Measurements from ENCODE around the gene TBC1D25. TPM values are rescaled to one million over a fixed set of nuclear protein-coding genes. Genes with fewer than 3 reads are reported as not detected.
"Not testable (repeated sequence)": the region's sequence is repeated elsewhere in the genome, so short reads cannot be mapped to it uniquely, and the experiment has no call there.

Gene TBC1D25
- total RNA-seq, 2 donors from 2014 or later, result 13.0 to 15.0 TPM

DNA sequence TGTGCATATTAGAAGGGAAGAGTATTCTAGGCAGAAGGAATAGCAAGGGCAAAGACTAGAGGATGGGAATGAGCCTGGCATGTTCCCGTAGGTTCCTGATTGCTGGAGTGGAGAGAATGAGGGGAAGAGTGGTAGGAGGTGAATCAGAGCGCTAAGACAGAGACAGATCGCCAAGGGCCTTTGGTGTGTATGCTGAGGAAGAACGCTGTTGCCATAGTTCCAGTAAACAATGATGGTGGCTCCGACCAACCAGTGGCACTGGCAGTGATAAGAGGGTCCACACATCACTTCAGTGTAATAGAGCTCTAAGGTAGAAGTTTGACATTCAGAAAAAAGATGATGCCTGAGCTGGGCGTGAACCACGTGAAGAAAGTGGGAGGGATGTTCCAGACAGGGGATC, 966 bp downstream of the TBC1D25 start:
- intact Hi-C loops (cut with DNase I), result no loop called here
- DNase-seq (ENCODE audit: low spot score), result no peak

DNA sequence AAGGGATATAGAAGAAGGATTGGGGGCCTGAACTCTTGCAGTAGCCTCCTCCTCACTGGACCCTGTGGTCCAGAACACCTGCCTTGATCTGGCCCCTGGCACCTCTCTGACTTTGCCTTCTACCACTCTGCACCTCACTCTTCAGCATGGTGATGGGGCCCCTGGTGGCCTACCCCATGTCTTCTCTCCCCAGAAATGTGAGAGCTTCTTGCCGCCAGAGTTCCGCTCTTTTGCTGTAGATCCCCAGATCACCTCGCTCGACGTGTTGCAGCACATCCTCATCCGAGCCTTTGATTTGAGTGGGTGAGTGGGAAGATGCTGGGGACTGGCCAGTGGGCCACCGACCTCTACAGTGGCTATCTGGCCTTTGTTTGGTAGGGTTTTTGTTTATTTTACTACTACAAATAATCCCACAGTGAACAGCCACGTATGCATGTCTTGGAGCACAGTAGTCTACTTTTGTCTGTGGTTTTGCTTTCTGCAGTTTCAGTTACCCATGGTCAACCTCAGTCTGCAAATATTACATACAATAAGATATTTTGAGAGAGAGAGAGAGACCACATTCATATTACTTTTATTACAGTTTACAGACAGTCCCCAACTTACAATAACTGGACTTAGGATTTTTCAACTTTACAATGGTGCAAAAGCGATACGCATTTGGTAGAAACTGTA, 1.8 kb downstream of the TBC1D25 start:
- DNase-seq (ENCODE audit: low spot score), result no peak
- intact Hi-C loops (cut with DNase I), result no loop called here

DNA sequence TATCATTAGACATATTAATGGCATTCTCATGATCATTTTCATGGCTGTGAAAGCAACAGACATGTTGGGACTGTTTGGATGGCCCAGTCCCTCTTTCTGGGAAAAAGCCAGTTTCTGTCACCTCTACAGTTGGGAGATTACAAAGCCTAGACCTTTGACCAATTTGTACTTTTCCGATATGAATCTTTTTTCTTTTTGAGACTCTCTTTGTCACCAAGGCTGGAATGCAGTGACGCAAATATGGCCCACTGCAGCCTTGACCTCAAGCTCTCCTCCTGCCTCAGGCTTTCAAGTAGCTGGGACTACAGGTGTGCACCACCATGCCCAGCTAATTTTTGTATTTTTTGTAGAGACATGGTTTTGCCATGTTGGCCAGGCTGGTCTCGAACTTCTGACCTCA, 9.4 kb downstream of the TBC1D25 start:
- intact Hi-C loops (cut with DNase I), result no loop called here
- DNase-seq (ENCODE audit: low spot score), result no peak

DNA sequence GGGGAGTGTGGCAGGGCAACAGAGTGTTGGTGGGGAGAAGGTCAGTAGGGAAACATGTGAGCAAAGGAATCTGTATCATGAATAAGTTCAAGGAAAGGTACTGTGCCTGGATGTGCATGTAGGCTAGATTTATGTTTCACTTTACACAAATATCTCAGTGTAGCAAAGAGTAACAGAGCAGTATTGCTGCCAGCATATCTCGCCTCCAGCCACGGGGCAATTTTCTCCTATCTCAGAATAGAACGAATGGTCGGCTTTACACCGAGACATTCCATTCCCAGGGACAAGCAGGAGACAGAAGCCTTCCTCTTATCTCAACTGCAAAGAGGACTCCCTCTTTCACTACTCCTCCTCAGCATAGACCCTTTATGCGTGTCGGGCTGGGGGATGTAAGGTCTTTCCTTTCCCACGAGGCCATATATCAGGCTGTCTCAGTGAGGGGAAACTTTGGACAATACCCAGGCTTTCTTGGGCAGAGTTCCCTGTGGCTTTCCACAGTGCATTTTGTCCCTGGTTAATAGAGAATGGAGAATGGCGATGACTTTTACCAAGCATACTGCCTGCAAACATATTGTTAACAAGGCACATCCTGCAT, 16.3 kb downstream of the TBC1D25 start:
- intact Hi-C loops (cut with DNase I), result not testable (repeated sequence)
- peak; percentile 5 for DNase-seq (ENCODE audit: low spot score)

DNA sequence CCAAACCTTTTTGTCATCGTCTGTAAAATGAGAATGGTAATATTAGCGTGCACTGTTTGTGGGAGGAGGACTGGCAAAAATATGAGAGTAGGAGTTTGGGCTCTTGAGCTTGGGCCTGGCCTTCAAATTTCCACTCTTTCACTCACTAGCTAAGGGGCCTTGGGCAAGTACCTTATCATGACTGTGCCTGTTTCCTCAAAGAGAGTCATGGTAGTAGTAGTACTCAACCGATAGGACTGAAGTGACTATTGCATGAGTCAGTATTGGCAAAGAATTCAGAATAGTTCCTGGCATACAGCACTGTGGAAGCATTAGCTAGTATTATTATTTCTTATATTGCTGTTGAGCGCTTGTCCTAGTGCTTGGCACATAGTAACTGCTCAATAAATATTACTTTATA, 18.8 kb downstream of the TBC1D25 start:
- DNase-seq (ENCODE audit: low spot score), result no peak
- intact Hi-C loops (cut with DNase I), result no loop called here

DNA sequence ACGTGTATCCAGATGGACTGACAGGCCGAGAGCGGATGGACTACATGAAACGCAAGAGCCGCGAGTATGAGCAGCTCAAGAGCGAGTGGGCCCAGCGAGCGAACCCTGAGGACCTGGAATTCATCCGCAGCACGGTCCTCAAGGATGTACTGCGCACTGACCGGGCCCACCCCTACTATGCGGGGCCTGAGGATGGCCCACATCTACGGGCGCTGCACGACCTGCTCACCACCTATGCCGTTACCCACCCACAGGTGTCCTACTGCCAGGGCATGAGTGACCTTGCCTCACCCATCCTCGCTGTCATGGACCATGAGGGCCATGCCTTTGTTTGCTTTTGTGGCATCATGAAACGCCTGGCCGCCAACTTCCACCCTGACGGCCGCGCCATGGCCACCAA, 20.1 kb downstream of the TBC1D25 start:
- intact Hi-C loops (cut with DNase I), result no loop called here

DNA sequence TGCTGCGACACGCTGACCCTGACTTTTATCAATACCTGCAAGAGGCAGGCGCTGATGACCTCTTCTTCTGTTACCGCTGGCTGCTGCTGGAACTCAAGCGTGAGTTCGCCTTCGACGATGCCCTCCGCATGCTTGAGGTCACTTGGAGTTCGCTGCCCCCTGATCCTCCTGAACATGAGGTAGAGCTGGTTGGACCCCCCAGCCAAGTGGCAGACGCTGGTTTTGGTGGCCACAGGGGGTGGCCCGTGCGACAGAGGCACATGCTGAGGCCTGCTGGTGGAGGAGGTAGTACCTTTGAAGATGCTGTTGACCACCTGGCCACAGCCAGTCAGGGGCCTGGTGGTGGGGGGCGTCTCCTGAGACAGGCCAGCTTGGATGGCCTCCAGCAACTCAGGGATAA, 20.5 kb downstream of the TBC1D25 start:
- DNase-seq (ENCODE audit: low spot score), result no peak
- intact Hi-C loops (cut with DNase I), result no loop called here

More for the DNA sequence above, 20.1 kb downstream of the TBC1D25 start:
- no peak for DNase-seq (ENCODE audit: low spot score)

DNA sequence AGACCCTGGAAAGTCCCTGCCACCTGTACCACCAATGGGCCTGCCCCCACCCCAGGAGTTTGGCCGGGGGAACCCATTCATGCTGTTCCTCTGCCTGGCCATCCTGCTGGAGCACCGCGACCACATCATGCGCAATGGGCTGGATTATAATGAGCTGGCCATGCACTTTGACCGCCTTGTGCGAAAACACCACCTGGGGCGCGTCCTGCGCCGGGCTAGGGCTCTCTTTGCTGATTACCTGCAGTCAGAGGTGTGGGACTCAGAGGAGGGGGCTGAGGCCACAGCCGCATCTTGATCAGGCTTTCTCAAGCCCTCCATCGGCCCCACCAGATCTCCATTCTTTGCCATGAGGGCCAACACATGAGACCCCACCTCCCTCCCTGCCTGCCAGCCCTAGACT, 21.2 kb downstream of the TBC1D25 start:
- intact Hi-C loops (cut with DNase I), result no loop called here

DNA sequence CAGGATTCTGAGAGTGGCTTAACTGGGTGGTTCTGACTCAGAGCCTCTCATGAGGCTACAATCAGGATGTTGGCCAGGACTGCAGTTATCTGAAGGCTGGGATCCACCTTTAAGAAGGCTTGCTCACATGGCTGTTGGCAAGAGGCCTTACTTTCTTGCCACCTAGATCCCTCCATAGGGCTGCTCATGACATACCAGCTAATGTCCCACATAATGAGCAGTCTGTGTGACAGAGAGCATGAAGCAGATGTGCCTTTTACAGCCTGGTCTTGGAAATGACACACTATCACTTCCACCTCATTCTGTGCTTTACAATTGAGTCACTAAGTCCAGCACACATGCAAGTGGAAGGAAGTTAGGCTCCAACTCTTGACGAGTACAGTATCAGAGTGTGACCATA, 30.4 kb downstream of the TBC1D25 start:
- no peak for DNase-seq (ENCODE audit: low spot score)
- intact Hi-C loops (cut with DNase I), result no loop called here

More for the DNA sequence above, 21.2 kb downstream of the TBC1D25 start:
- no peak for DNase-seq (ENCODE audit: low spot score)

DNA sequence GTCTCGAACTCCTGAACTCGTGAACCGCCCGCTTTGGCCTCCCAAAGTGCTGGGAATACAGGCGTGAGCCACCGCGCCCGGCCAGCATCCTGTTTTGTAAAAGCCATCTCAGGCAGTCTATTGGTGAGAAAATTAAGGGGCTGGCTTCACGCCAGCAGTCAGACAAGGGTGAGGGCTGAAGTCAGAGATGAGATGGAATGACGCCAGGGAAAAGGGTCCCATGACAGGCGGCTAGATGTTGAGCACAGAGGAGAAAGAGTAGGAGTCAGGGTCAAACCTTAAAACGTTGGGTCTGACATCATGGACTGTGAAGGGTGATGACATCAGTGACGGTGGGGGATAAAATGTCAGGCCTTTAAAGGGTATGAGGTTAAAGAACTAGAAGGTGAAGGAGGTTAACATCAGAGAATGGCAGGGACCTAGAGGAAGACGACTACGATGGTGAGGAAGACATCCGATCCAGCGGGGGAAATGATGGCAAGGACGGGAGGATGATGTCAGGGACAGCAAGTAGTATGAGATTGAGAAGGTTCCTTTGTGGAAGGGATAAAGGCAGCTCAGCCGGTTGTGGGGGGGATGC, 34.3 kb downstream of the TBC1D25 start:
- DNase-seq (ENCODE audit: low spot score), result peak; percentile 88
- intact Hi-C loops (cut with DNase I), result no loop called here

DNA sequence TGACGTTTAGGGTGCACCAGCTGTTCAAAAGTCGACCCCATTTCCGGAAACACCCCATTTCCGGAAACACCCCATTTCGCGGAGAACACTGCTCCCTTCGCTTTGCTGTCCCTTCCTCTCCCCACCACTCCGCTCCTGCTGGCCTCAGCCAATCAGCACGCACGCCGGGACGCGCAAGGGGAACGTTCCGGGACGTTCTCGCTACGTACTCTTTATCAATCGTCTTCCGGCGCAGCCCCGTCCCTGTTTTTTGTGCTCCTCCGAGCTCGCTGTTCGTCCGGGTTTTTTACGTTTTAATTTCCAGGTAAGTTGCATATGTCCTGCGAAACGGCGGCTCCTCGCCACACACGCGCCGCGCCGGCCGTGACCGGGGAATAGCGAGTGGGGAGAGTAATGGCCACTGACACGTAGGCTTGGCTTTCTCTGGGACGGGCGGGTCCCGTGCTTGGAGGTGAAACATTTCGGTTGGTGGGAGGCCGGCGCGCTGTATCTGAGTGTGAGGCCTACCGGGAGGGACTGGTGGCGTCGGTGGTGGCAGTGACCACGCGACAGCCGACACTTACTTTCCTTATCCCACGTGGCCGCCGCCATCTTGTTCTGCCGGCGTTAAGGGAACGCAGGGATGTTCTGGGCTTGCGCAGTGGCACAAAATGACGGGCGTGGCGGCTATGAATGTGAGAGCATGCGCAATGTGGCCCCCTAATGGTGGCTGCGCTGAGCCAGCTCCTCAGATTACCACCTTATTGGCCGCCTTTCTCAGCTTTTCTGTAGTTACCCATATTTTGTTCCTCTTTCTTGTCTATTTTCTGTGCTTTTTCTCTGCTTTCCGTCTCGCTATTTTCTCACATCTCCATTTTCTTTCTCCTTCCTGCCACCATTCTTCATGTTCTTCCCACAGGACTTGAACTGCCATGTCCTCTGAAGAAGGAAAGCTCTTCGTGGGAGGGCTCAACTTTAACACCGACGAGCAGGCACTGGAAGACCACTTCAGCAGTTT, 35.1 kb downstream of the TBC1D25 start, which contains the start of gene RBM3:
TSS of gene RBM3 (plus strand) at position 215 of the 997 bp plus-strand sequence. CDS start at position 912, 697 bp downstream.
- peak; percentile 98 for DNase-seq (ENCODE audit: low spot score)
- intact Hi-C loops (cut with DNase I), result no loop called here

DNA sequence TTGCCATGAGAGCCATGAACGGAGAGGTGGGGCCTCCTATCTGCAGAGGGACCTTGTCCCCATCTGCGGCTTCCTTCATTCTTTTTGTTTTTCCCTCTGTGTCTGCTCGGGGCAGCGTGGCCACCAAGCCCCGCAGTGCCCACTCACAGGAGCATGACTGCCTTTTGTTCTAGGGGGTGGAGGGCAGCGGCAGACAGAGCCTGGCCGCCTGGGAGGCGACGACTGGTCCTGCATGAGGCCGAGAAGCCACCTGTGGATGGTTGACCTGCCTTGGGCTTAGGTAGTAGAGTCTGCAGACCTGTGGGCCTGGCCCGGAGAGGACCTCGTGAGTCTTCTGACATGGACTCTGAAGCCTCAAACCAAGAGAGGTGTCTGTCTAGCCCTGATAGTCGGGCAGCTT, 36.1 kb downstream of the TBC1D25 start:
- intact Hi-C loops (cut with DNase I), result no loop called here
- DNase-seq (ENCODE audit: low spot score), result no peak

DNA sequence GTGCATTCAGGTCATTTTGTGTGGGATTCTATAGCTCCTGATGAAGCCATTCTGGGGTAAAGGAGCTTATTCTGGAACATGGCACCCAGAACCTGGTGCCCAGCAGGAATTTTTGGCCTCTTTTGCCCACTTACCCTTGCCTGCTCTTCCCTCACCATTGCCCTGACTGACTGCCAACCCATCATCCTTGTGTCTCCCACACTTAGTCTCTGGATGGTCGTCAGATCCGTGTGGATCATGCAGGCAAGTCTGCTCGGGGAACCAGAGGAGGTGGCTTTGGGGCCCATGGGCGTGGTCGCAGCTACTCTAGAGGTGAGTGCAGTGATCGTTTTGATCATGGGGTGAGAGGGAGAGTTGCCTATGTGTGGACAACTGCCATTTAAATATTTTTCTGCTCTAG, 36.6 kb downstream of the TBC1D25 start:
- intact Hi-C loops (cut with DNase I), result no loop called here
- no peak for DNase-seq (ENCODE audit: low spot score)

DNA sequence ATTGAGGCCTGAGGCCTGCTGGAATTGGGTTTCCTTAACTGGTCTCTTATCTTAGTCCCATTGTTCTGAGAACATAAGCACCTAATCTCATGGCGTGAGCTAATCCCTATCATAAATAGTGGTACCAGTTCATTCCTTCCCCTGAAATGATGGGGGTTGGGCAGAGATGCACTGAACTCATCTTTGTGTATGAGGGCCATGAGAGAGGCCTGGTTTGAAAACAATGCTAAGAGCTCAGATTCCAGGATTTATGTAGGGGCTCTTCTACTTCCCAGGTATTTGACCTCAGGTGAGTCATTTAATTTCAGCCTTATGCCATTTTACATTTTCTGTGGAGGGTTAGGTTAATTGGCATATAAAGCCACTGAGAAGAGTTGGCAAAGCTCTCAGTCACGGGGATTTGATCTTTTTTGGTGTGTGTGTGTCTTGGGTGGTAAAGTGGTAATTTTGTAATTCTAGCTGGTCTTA, 39.2 kb downstream of the TBC1D25 start:
- intact Hi-C loops (cut with DNase I), result no loop called here
- DNase-seq (ENCODE audit: low spot score), result no peak

DNA sequence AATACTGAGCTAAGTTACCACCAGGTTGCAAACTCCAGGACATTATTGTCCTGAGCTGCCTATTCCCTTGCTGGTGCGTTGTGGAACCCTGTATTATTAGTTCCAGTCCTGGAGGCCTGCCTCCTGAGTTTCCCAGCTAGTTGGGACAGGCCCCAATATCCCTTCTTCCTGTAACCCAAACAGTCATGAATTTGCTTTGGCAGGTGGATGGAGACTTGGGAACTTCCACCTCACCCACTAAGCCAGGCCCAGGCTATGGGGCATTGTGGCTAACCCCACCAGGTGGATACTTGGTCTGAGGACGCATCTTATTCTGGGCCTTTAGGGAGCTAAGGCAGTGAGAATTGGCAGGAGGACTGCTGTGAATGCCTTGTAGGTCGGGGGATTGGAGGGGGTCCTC, 39.7 kb downstream of the TBC1D25 start:
- DNase-seq (ENCODE audit: low spot score), result peak; percentile 16
- intact Hi-C loops (cut with DNase I), result no loop called here

DNA sequence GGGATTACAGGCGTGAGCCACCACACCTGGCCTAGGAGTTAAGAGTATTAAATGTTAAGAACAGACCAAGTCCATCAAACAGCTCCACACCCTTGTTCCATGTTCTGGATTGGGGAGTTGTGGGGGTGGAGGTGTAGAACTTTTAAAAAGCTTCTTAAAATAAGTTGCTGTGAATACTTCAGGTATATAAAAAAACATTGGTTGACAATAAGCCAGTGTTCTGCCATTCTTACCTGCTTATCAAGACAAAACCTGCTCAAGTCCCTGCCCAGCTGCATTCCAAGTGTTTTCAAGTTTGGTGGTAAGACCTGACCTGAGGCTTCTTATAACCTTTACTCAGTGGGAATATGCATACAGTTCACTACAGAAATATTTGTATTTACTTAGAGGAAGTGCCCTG, 41.1 kb downstream of the TBC1D25 start:
- intact Hi-C loops (cut with DNase I), result no loop called here
- DNase-seq (ENCODE audit: low spot score), result no peak

DNA sequence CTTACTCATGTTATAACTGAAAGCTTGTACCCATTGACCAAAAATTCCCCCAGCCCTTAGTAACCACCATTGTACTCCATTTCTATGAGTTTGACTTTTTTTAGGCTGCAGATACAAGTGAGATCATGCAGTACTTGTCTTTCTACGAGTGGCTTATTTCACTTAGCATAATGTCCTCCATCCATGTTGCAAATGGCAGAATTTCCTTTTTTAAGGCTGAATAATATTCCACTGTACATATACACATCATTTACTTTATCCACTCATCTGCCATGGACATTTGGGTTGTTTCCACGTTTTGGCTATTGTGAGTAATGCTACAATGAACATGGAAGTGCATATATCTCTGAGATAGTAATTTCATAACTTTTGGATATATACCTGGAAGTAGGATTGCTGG, 45.2 kb downstream of the TBC1D25 start:
- intact Hi-C loops (cut with DNase I), result no loop called here
- DNase-seq (ENCODE audit: low spot score), result no peak

DNA sequence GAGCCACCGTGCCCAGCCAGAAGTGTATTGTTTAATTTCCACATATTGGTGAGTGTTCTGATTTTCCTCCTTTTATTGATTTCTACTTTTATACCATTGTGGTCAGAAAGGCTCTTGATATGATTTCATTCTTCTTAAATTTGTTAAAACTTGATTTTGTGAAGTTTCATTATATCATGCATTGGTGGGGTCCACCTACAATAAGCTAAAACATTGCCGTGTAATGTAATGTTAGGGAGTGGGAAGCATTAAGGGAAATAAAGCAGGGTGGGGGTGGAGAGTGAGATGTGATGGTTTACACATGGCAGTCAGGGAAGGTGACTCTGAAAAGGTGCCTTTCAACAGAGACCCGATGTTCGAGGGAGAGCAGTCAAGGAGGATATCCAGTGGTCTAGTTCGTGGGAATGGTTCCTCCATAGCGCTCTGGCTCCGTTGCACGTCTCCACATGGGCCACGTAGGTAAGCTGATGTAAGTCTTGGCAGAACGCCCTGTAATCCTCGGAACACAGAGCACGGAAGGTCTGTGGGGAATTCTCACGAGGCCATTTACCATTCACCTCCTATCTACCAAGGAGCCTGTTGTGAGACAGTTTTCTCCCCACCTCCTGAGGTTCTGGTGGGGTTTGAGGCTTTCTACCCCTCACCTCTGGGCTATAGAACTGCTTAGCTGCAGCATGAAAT, 50.1 kb downstream of the TBC1D25 start:
- intact Hi-C loops (cut with DNase I), result no loop called here
- DNase-seq (ENCODE audit: low spot score), result no peak
